Type B pancreatic cell (in vitro differentiated cells): ENCODE measurements around the gene DYNC1I1. TPM values are rescaled to one million over a fixed set of nuclear protein-coding genes. Genes with fewer than 3 reads are reported as not detected.

ENCODE experiments used
- DNase-seq: peaks from one replicate; pipeline ENCODE4 v3.0.0; 2021; ENCODE audit warnings: mixed read lengths; ENCODE audit not compliant: unreplicated experiment; ENCODE audit errors: extremely low spot score
- H3K27ac Mint-ChIP-seq: 2 replicates; pipeline ENCODE4 v1.8.0; 2021; ENCODE audit warnings: mild to moderate bottlenecking, mixed read lengths
- H3K27me3 Mint-ChIP-seq: 2 replicates; pipeline ENCODE4 v1.8.0; 2021; ENCODE audit warnings: mixed read lengths
- H3K36me3 Mint-ChIP-seq: 2 replicates; pipeline ENCODE4 v1.8.0; 2021; ENCODE audit warnings: mixed read lengths
- H3K4me1 Mint-ChIP-seq: one replicate; pipeline ENCODE4 v1.8.0; 2021; ENCODE audit warnings: mixed read lengths; ENCODE audit not compliant: unreplicated experiment
- H3K4me3 Mint-ChIP-seq: 2 replicates; pipeline ENCODE4 v1.8.0; 2021; ENCODE audit warnings: mild to moderate bottlenecking, mixed read lengths
- H3K9me3 Mint-ChIP-seq: 2 replicates; pipeline ENCODE4 v1.8.0; 2021; ENCODE audit warnings: mixed read lengths
- CTCF ChIP-seq: fragments of 200-600 bp; sonication (generic); conservative IDR thresholded peaks from 2 replicates; pipeline ENCODE4 v1.5.0; 2021; ENCODE audit warnings: antibody characterized with exemption, mild to moderate bottlenecking
- total RNA-seq: library from RNA; stranded (reverse); gene quantifications from 2 replicates; pipeline ENCODE4 v1.2.1, GENCODE V29; 2021; ENCODE audit warnings: low replicate concordance

Gene DYNC1I1
- total RNA-seq, 1 donor from 2014 or later = 4.0 TPM

GRCh38 chr7:95980706-95981105, 208.4 kb downstream of the DYNC1I1 start:
- H3K4me1 Mint-ChIP-seq = no peaks in the 10 kb centered on the region
- H3K9me3 Mint-ChIP-seq = no peaks in the 10 kb centered on the region
- no peaks in the 10 kb centered on the region for H3K36me3 Mint-ChIP-seq
- no peaks in the 10 kb centered on the region for H3K27me3 Mint-ChIP-seq
- H3K27ac Mint-ChIP-seq = no peak overlapping the region
- H3K4me3 Mint-ChIP-seq = no peak overlapping the region
- no peak for DNase-seq
- TF ChIP-seq CTCF = no peak

- TF ChIP-seq CTCF = no peak
- no peak for DNase-seq
- H3K4me3 Mint-ChIP-seq = no peak overlapping the region
- no peaks in the 10 kb centered on the region for H3K36me3 Mint-ChIP-seq
- peaks cover 13% of the 10 kb centered on the region for H3K4me1 Mint-ChIP-seq
- no peaks in the 10 kb centered on the region for H3K27me3 Mint-ChIP-seq
- no peak overlapping the region for H3K27ac Mint-ChIP-seq
- no peaks in the 10 kb centered on the region for H3K9me3 Mint-ChIP-seq
These were observed 213.9 kb downstream of the DYNC1I1 start for GRCh38 chr7:95986178-95986764.

GRCh38 chr7:95989301-95989700, 216.9 kb downstream of the DYNC1I1 start:
- H3K36me3 Mint-ChIP-seq = no peaks in the 10 kb centered on the region
- H3K9me3 Mint-ChIP-seq = no peaks in the 10 kb centered on the region
- H3K27me3 Mint-ChIP-seq = no peaks in the 10 kb centered on the region
- no peak for DNase-seq
- no peak for TF ChIP-seq CTCF
- peak overlapping the region; percentile 17 for H3K4me3 Mint-ChIP-seq
- H3K4me1 Mint-ChIP-seq = peaks cover 13% of the 10 kb centered on the region
- H3K27ac Mint-ChIP-seq = peak overlapping the region; percentile 16

- Mint-ChIP-seq H3K36me3 (no peaks in the 10 kb centered on the region), H3K4me1 (peaks cover 13% of the 10 kb centered on the region), H3K4me3 (no peak overlapping the region), H3K9me3 (peaks cover 3% of the 10 kb centered on the region), H3K27me3 (peaks cover 3% of the 10 kb centered on the region), H3K27ac (no peak overlapping the region)
- peak; percentile 62 for TF ChIP-seq CTCF
- no peak for DNase-seq
These were observed 221.0 kb downstream of the DYNC1I1 start for GRCh38 chr7:95993380-95993779.

- Mint-ChIP-seq H3K27me3 (peaks cover 3% of the 10 kb centered on the region), H3K9me3 (peaks cover 3% of the 10 kb centered on the region)
- TF ChIP-seq CTCF = no peak
These were observed 223.8 kb downstream of the DYNC1I1 start for GRCh38 chr7:95996174-95996573.

GRCh38 chr7:95996886-95997285, 224.5 kb downstream of the DYNC1I1 start:
- no peak for DNase-seq
- Mint-ChIP-seq H3K27me3 (peaks cover 3% of the 10 kb centered on the region), H3K27ac (no peak overlapping the region), H3K4me3 (no peak overlapping the region), H3K9me3 (peaks cover 3% of the 10 kb centered on the region), H3K4me1 (no peaks in the 10 kb centered on the region), H3K36me3 (no peaks in the 10 kb centered on the region)
- no peak for TF ChIP-seq CTCF

More at GRCh38 chr7:95996174-95996573, 223.8 kb downstream of the DYNC1I1 start:
- H3K36me3 Mint-ChIP-seq = no peaks in the 10 kb centered on the region
- no peaks in the 10 kb centered on the region for H3K4me1 Mint-ChIP-seq
- H3K4me3 Mint-ChIP-seq = no peak overlapping the region
- DNase-seq = no peak
- no peak overlapping the region for H3K27ac Mint-ChIP-seq
